HuH-7 (cell line): Measurements from ENCODE around the gene NEUROG1.

ENCODE experiments used
- DNase-seq: peaks from one replicate; pipeline ENCODE4 v3.0.0; 2011; ENCODE audit warnings: low spot score

The NEUROG1 gene

DNA sequence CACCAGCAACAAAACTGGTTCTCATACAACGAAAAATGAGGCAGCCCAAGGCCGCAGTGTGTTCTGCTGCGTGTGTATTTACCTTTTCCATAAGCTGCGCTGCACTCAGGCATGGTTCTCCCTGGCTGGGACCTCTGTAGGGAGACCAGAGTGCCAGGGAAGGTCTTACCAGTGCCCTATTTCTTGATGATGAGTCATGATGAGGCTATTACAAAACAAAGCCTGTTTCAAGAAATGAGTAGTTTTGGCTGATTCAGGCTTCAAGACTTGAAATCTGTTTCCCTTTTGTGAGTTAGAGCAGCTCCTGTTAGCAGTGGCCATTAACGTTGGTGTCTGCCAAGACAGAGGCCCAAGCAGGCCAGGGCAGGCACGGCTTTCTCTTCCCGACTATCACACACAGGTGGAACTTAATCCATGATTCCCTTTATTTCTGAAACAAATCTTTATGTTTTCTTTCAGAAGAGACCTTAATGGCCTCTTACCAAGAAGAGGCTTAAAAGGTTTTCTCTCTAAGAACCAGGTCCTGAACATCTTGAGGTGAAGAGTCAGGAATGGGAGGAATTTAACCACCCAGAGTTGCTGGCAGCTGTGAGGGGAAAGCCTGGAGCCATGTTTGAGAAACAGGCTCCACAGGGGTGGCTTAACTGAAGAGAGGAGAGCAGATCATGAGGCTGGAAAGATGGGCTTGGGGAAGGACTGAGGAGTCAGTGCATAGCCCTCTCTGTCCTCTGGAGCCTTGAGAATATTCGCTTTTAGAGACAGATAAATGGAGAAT, 42.2 kb downstream of the NEUROG1 start:
- no peak for DNase-seq

DNA sequence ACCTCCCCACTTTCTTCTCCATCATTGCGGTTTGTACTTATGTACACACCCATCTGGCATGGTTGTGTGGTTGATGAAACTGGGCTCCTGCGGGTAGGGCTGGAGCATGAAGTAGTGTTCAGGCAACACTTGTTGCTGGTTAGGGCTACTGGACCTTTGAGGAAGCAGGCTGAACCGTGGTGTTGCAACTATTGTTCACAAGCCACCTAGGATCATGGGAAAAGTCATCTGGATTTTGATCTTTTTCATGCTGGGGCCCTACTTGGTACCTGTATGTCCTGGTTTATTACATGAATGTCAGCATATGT, 43.5 kb downstream of the NEUROG1 start:
- no peak for DNase-seq

DNA sequence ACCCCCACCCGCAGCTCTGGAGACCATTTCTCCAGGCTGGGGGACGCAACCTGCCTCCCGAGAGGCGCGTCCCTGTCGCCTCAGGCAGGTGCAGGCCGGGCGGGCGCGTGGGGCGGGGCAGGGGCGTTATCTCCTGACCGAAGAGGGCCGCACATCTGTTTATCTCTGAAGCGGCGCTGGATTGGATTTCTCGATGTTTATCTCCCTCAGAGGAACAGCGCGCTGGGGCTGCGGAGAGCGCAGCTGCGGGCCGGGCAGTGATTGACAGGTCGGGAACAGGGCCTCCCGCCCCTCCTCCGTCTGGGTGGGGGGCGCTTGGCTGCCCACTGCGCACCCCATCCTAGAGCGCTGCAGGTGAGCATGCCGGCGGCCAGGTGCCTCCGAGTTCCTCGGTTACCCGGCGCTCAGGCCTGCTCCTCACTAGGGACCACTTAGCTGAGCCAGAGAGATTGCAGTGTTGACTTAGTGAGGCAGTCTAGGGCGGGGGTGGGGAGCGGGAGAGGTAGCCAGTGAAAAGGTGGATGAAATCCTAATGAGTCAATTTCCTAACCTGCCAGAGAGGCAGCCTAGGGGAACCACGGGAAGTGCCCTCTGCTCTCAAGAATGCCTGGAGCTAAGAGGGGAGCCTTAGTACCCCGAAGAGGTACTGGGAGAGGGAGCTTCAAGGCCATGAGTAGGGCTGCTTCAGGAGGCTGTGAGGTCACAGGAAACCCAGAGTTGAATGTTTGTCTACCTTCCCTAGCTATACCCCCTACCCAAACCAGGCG, 44.0 kb downstream of the NEUROG1 start:
- peak; percentile 52 for DNase-seq

DNA sequence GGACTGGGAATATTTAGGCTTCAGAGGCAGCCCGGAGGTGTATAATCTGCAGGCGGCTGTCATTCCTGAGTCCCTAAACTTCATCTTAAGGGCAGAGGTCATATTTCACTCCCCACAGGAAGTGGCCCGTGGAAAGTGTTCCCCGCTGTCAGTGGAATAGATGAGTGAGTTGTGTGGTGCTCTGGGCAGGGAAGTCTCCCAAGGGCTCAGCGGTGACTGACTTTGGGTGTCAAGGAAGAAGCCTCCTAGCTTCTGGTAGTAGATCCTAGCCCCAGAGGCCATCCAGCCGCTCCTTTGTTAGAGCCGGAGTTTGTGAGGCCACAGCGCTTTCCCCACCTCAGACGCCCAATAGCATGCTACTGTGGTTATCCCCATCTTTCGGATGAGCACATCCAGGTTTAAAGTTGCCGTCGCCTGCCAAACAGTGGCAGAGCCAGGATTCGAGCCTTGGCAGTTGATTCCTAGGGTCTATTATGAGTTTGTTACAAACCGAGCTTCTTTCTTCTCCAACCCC, 44.7 kb downstream of the NEUROG1 start:
- no peak for DNase-seq

DNA sequence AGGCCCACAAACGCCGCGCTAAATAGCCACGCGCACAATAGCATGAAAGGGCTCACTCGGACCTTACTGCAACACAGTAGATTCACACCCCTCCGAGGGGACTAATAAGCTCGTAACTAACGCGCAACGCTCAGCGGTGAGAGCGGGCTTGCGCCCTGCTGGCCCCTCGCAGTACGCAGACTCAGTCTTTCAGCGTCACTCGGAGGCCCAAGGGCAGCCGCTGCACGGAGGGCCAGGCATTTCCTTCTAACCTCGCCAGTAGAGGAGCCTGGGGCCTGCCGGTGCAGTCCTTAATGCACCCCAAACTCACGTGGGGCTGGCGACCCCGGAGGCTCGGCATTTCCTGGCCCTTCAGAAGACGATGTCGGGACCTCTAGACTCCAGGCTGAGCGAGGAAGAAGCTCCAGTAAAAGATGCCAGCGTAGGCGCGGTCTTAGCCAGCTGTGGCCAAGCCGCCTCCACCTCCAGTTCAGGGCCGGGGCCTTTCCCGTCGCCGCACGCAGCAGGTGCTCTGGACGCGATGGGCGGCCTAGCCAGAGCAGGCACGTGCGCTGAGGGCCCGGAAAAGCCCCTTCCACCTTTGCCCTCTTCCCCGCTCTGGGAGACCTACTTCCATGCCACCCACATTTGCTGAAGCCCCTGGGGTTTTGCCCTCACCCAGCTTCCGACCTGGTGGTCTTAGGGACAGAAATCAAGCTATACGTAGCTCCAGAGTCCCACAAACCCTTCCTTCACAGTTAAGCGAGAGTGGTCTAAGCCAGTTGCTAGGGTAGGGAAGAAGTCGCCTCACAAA, 45.3 kb downstream of the NEUROG1 start:
- no peak for DNase-seq

- DNase-seq = peak; percentile 48
Measured at GRCh38 chr5:135489466-135490244, 46.1 kb downstream of the NEUROG1 start.

- DNase-seq = peak; percentile 35
Measured at GRCh38 chr5:135488727-135489465, 46.9 kb downstream of the NEUROG1 start.

DNA sequence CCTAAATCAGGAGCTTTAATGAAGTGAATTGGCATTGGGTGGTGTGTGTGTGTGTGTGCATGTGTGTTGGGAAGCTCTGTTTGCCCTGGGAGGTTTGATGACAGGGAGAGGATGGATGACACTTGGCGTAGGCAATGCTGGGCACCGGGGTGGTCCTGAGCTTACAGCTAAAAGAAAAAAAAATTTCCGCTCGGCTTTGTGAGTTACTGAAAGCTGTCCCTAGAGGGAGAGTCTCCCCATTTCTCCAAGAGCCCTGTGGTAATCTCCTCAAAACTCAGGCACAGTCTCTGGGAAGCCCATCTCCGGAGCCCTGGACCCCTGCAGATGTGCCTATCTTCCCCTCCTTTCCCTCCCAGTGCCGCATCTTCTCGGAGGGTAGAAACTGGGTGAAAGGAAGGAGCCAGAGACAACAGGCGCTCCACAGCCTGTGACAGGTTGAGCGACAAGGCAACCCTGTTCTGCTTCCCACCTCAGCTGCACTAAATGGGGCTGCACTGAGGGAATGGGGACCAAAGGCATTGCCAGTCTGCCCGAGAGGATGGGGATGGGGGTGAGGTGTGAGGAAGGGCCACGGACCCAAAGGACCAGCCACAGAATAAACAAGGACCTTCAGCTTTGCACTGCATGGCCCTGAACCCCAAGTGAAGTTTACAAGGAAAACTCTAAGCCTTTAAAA, 47.8 kb downstream of the NEUROG1 start:
- DNase-seq = no peak

DNA sequence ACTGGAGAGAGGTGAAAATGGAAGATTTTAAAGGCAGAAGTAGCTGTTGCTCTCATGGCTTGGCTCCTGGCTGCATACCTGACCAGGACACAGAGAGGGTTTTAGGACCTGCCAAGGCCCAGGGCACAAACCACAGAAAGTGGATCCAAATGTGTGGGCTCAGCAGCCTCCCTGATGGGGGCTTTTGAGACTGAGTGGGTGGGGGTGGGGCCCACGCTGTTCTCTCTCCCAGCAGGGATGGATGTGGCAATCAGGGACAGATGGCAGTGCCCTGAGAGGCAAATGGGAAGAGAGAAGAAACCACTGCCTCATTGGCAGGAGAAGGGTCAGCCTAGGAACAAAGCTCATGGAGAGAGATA, 48.7 kb downstream of the NEUROG1 start:
- DNase-seq = no peak

DNA sequence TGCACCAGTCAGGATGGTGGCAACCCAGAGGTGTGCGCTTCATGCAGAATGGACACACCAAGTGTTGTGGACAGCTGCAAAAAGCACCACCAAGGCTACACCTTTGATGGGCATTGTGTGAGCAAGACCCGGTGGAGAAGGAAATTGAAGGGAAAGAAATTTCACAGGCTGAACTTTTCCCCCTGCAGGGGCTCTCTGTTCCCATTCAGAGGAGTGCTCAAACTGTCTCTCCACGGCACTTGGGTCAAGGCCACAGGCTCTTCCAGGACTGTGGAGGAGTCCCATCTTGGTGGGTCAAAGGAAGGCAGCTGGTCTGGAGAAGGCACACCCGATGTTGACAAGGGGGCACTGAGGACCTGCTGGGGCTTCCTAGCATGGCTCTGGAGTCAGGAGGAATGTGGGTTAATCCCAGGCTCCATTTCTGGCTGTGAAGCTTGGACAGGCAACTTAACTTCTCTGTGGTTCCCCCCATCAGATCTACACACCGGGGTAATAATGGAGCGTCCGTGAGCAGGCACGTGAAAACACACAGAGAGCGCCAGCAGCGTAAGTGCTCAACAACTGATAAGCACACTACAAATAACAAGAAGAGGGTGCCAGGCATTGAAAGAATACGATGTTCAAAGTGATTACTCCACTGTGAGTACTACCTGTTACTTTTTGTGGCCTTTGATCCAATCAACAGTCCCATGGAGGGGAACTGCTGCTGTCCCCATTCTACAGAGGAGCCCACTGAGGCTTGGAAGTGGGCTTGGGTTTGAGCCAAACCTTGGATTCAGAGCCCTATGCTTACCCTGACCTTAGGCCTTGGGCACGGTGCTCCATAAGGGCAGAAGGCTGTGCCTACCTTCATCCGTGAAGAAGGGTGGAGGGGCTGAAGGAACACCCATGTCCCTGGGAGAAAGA, 49.4 kb downstream of the NEUROG1 start:
- no peak for DNase-seq

DNA sequence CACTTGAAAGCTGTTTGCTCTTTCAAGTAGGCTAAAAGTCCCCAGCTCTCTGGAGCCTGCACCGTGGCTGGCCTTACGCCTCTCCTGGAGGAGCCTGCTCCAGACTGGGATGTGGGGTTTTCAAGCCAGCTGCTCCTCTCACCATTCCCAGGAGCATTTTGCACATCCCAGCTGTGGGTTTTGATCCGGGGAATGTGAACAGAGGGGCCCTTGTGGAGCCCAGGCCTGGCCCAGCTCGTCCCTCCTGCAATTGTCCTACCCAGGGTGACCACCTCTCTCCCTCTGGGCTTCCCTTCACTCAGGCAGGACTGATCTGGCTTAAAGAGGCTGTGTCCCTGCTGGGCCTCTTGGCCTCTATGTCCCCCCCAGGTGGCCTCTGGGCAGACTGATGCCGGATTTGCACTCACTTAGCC, 51.1 kb downstream of the NEUROG1 start:
- no peak for DNase-seq
